WTC11 (cell line): Measurements from ENCODE around the gene ZDHHC15. TPM values are rescaled to one million over a fixed set of nuclear protein-coding genes. Genes with fewer than 3 reads are reported as not detected.
"Not testable (repeated sequence)": the region's sequence is repeated elsewhere in the genome, so short reads cannot be mapped to it uniquely, and the experiment has no call there.

Experiments
- ATAC-seq: fragments of 200-7000 bp; cut with Tn5 transposase; 2 replicates; pipeline ENCODE4 v1.10.0; 2021; ENCODE audit warnings: mild to moderate bottlenecking, moderate library complexity
- CTCF ChIA-PET: fragments of 300-600 bp; sonication (Branson Sonifier 250); formaldehyde crosslinking; loops from one replicate; lab custom pipeline; 2021; ENCODE audit warnings: antibody characterized with exemption; lab: Charles Lee
- POLR2A ChIA-PET: fragments of 350-600 bp; sonication (Branson Sonifier 250); formaldehyde crosslinking; loops from one replicate; lab custom pipeline; 2021; ENCODE audit warnings: antibody characterized with exemption; lab: Charles Lee
- DNase-seq: peaks from one replicate; pipeline ENCODE4 v3.0.0; 2021; ENCODE audit warnings: low spot score
- H3K27ac Mint-ChIP-seq: 2 replicates; pipeline ENCODE4 v1.8.0; 2021; ENCODE audit warnings: mixed read lengths
- H3K27me3 Mint-ChIP-seq: 2 replicates; pipeline ENCODE4 v1.8.0; 2021; ENCODE audit warnings: low read depth, mild to moderate bottlenecking, moderate library complexity, mixed read lengths
- H3K36me3 Mint-ChIP-seq: 2 replicates; pipeline ENCODE4 v1.8.0; 2021; ENCODE audit warnings: mixed read lengths
- H3K4me1 Mint-ChIP-seq: 2 replicates; pipeline ENCODE4 v1.8.0; 2022; ENCODE audit warnings: mixed read lengths
- H3K4me3 Mint-ChIP-seq: 2 replicates; pipeline ENCODE4 v1.8.0; 2021; ENCODE audit warnings: mild to moderate bottlenecking, moderate library complexity, mixed read lengths
- H3K9me3 Mint-ChIP-seq: 2 replicates; pipeline ENCODE4 v1.8.0; 2021; ENCODE audit warnings: mixed read lengths
- AFF4 ChIP-seq: sonication (generic); formaldehyde crosslinking; IDR thresholded peaks from 2 replicates; pipeline ENCODE4 v1.8.1; 2023; ENCODE audit warnings: mild to moderate bottlenecking, missing genetic modification reagents, borderline replicate concordance
- CDX4 ChIP-seq: fragments of 250-450 bp; sonication (Bioruptor Pico); IDR thresholded peaks from 2 replicates; pipeline ENCODE4 v1.9.0; 2021; ENCODE audit warnings: moderate library complexity, mild to moderate bottlenecking, inconsistent platforms, borderline replicate concordance
- ETV6 ChIP-seq: sonication (generic); formaldehyde crosslinking; IDR thresholded peaks from 2 replicates; pipeline ENCODE4 v1.8.1; 2022; ENCODE audit warnings: mild to moderate bottlenecking, missing genetic modification reagents
- GRHL2 ChIP-seq: fragments of 250-450 bp; sonication (Bioruptor Pico); IDR thresholded peaks from 2 replicates; pipeline ENCODE4 v1.8.0; 2022; ENCODE audit warnings: mild to moderate bottlenecking, moderate library complexity; ENCODE audit not compliant: insufficient replicate concordance, severe bottlenecking
- MYBL2 ChIP-seq: sonication (generic); formaldehyde crosslinking; IDR thresholded peaks from 2 replicates; pipeline ENCODE4 v1.8.1; 2023; ENCODE audit warnings: mild to moderate bottlenecking, moderate library complexity, missing genetic modification reagents
- RORB ChIP-seq: fragments of 250-450 bp; sonication (Bioruptor Pico); IDR thresholded peaks from 2 replicates; pipeline ENCODE4 v1.9.0; 2021; ENCODE audit warnings: mild to moderate bottlenecking
- SP1 ChIP-seq: sonication (generic); formaldehyde crosslinking; conservative IDR thresholded peaks from 2 replicates; pipeline ENCODE4 v1.8.1; 2022; ENCODE audit warnings: missing genetic modification reagents
- ZNF532 ChIP-seq: fragments of 250-450 bp; sonication (Bioruptor Pico); IDR thresholded peaks from 2 replicates; pipeline ENCODE4 v1.9.0; 2021; ENCODE audit warnings: mild to moderate bottlenecking, borderline replicate concordance
- total RNA-seq: library from RNA; stranded (reverse); gene quantifications from 3 replicates; pipeline ENCODE4 v1.2.3, GENCODE V29; 2021
- TF ChIP-seq, protein P1 (sequence below): sonication (generic); formaldehyde crosslinking; IDR thresholded peaks from 2 replicates; pipeline ENCODE4 v1.8.0; 2023; ENCODE audit warnings: missing genetic modification reagents
- TF ChIP-seq, protein P2 (sequence below): fragments of 250-450 bp; sonication (Bioruptor Pico); IDR thresholded peaks from 2 replicates; pipeline ENCODE4 v1.9.0; 2021; ENCODE audit warnings: mild to moderate bottlenecking

ZDHHC15 gene
- total RNA-seq, 1 experiment from 2014 or later: 1.5 TPM

- POLR2A ChIA-PET: no interaction called here
- ATAC-seq: no peak
- Mint-ChIP-seq H3K4me1 (peaks cover 5% of the 10 kb centered on the region), H3K9me3 (peaks cover 32% of the 10 kb centered on the region), H3K27me3 (no peaks in the 10 kb centered on the region), H3K4me3 (no peak overlapping the region), H3K36me3 (peaks cover 33% of the 10 kb centered on the region), H3K27ac (no peak overlapping the region)
- no peak for TF ChIP-seq SP1
- TF ChIP-seq, protein P1, sequence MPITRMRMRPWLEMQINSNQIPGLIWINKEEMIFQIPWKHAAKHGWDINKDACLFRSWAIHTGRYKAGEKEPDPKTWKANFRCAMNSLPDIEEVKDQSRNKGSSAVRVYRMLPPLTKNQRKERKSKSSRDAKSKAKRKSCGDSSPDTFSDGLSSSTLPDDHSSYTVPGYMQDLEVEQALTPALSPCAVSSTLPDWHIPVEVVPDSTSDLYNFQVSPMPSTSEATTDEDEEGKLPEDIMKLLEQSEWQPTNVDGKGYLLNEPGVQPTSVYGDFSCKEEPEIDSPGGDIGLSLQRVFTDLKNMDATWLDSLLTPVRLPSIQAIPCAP (CRISPR knock-in tag): no peak
- CTCF ChIA-PET: no interaction called here
- DNase-seq: no peak
Observed at GRCh38 chrX:75365243-75365975, 157.4 kb downstream of the ZDHHC15 start.

- ATAC-seq: no peak
- Mint-ChIP-seq H3K4me3 (no peak overlapping the region), H3K27ac (no peak overlapping the region), H3K36me3 (peaks cover 33% of the 10 kb centered on the region), H3K27me3 (no peaks in the 10 kb centered on the region), H3K9me3 (peaks cover 32% of the 10 kb centered on the region), H3K4me1 (peaks cover 5% of the 10 kb centered on the region)
- CTCF ChIA-PET: no interaction called here
- DNase-seq: no peak
- POLR2A ChIA-PET: no interaction called here
- no peak for TF ChIP-seq CDX4 (CRISPR knock-in tag)
- no peak for TF ChIP-seq ZNF532 (CRISPR knock-in tag)
- TF ChIP-seq ETV6: no peak
- TF ChIP-seq, protein P2, sequence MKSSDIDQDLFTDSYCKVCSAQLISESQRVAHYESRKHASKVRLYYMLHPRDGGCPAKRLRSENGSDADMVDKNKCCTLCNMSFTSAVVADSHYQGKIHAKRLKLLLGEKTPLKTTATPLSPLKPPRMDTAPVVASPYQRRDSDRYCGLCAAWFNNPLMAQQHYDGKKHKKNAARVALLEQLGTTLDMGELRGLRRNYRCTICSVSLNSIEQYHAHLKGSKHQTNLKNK: no peak
- no peak for TF ChIP-seq MYBL2
Observed at GRCh38 chrX:75361788-75362187, 161.0 kb downstream of the ZDHHC15 start.

DNA sequence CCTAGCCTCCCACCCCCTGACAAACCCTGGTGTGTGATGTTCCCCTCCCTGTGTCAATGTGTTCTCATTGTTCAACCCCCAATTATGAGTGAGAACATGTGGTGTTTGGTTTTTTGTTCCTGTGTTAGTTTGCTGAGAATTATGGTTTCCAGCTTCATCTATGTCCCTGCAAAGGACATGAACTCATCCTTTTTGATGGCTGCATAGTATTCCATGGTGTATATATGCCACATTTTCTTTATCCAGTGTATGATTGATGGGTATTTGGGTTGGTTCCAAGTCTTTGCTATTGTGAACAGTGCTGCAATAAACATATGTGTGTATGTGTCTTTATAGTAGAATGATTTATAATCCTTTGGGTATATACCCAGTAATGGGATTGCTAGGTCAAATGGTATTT is 174.2 kb downstream of the ZDHHC15 start:
- CTCF ChIA-PET, POLR2A ChIA-PET, H3K4me3 Mint-ChIP-seq, H3K4me1 Mint-ChIP-seq, H3K27ac Mint-ChIP-seq, ATAC-seq, DNase-seq, H3K27me3 Mint-ChIP-seq: not testable (repeated sequence)
- H3K9me3 Mint-ChIP-seq: peaks cover 28% of the 10 kb centered on the region
- H3K36me3 Mint-ChIP-seq: peaks cover 29% of the 10 kb centered on the region

DNA sequence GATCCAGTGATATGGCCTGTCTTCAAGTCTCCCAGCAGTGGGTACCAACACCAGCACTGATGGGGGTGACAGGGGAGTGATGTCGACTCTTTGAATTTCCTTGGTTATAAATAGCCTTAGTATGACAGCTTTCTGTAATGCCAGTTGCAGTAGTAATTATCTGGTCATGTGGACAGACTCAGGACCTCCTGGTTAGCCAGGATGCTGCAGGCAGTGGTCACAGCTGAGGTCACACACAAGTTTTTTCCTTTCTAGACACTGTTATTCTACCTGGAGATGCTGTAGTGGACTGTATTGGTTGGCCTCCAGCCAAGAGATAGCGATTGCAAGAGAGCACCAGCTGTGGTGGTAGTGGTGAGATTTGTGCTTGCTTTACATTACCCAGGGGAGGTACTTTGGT is 185.3 kb downstream of the ZDHHC15 start:
- ATAC-seq (no peak), DNase-seq (no peak)
- Mint-ChIP-seq H3K4me3 (no peak overlapping the region), H3K27ac (no peak overlapping the region), H3K4me1 (no peaks in the 10 kb centered on the region), H3K27me3 (no peaks in the 10 kb centered on the region; the same call in 1 of the 2 replicates), H3K9me3 (peaks cover 13% of the 10 kb centered on the region), H3K36me3 (peaks cover 24% of the 10 kb centered on the region)
- ChIA-PET POLR2A (no interaction called here), CTCF (no interaction called here)
- TF ChIP-seq RORB (no peak), ZNF532 (CRISPR knock-in tag) (no peak), GRHL2 (CRISPR knock-in tag) (no peak), AFF4 (CRISPR knock-in tag) (no peak)
